ENCODE data around the gene FOXP2. TPM values are rescaled to one million over a fixed set of nuclear protein-coding genes. Genes with fewer than 3 reads are reported as not detected.
"Not testable (repeated sequence)": the region's sequence is repeated elsewhere in the genome, so short reads cannot be mapped to it uniquely, and the experiment has no call there.

Gene FOXP2
- total and polyA plus RNA-seq, 2 of the 4 experiments (the other 2 are of a cell fraction), result 0.89 to 1.1 TPM

GRCh38 chr7:114510824-114511223 is 96.2 kb downstream of the FOXP2 start:
- H3K23ac ChIP-seq (ENCODE audit: low read depth, low read length); H3K27me3 ChIP-seq (ENCODE audit: control insufficient read depth, insufficient read depth, low read length); H3K18ac ChIP-seq (ENCODE audit: low read depth, low read length); H3K4me3 ChIP-seq (ENCODE audit: insufficient read depth, low read depth, low read length); H2AK9ac ChIP-seq (replicated peaks; ENCODE audit: low read depth, low read length, poor library complexity); H3K36me3 ChIP-seq (ENCODE audit: control insufficient read depth, insufficient read depth, low read length); H3K9me3 ChIP-seq (ENCODE audit: control insufficient read depth, insufficient read depth, low read length); H3K4me2 ChIP-seq (ENCODE audit: low read depth, low read length); H3K4me1 ChIP-seq (ENCODE audit: control insufficient read depth, insufficient read depth, low read length); intact Hi-C loops (cut with micrococcal nuclease); POLR2A ChIA-PET (ENCODE audit: unreplicated experiment); H3K9ac ChIP-seq (ENCODE audit: low read depth, low read length); H4K8ac ChIP-seq (ENCODE audit: low read depth in 2 of 2, low read length in 2 of 2); H4K5ac ChIP-seq (ENCODE audit: low read depth, low read length); H2AFZ ChIP-seq (replicated peaks; ENCODE audit: low read length, poor library complexity); ATAC-seq (ENCODE audit: low read depth); H2BK5ac ChIP-seq (ENCODE audit: low read depth, low read length, poor library complexity, severe bottlenecking); BruUV-seq (replicated peaks); H3K4ac ChIP-seq (ENCODE audit: low read depth, low read length); H3K79me1 ChIP-seq (ENCODE audit: low read depth in 1 of 2, low read length in 2 of 2); in situ Hi-C loops (cut with MboI; ENCODE audit: low sequenced_read_pairs); H2BK120ac ChIP-seq (ENCODE audit: low read depth, low read length); H4K91ac ChIP-seq (ENCODE audit: insufficient read depth, low read depth, low read length); H3K27ac ChIP-seq (ENCODE audit: insufficient read depth, low read length); H4K20me1 ChIP-seq (ENCODE audit: insufficient read depth, low read length); H2BK15ac ChIP-seq (ENCODE audit: low read depth, low read length); H2AK5ac ChIP-seq (ENCODE audit: low read depth, low read length); H3K56ac ChIP-seq (ENCODE audit: extremely low read depth, insufficient read depth, low read length); H3K14ac ChIP-seq (replicated peaks; ENCODE audit: low read depth, low read length); H2BK20ac ChIP-seq (ENCODE audit: low read depth, low read length); CTCF ChIA-PET; DNase-seq; H3K9me1 ChIP-seq (ENCODE audit: insufficient read depth, low read length); dilution Hi-C loops (cut with HindIII; ENCODE audit: low sequenced_read_pairs, unreplicated experiment): not testable (repeated sequence)
- no CpG with 5 or more reads among the region's 1 CpG for WGBS, 2 experiments (ENCODE audit: extremely low coverage in 2 of 2, insufficient read length in 1 of 2)

Measured in IMR-90 (cell line).